Fibroblast of mammary gland (primary cell): ENCODE measurements around the gene GADD45A.
A peak's percentile ranks its signal among the peaks of the same experiment; 100 is the strongest.

ENCODE experiments used
- DNase-seq: peaks from one replicate; pipeline ENCODE4 v3.0.0-alpha.2; 2010; ENCODE audit warnings: low read depth
- H3K4me3 ChIP-seq: 2 replicates; pipeline ENCODE4 v1.5.1; 2011; ENCODE audit warnings: low read depth, mild to moderate bottlenecking, low read length, moderate library complexity; ENCODE audit not compliant: control insufficient read depth
- TF ChIP-seq, protein P1 (sequence below): conservative IDR thresholded peaks from 2 replicates; pipeline ENCODE4 v1.5.1; 2011; ENCODE audit warnings: low read depth, low read length, inconsistent platforms; ENCODE audit not compliant: control insufficient read depth, insufficient read depth

The GADD45A gene

DNA sequence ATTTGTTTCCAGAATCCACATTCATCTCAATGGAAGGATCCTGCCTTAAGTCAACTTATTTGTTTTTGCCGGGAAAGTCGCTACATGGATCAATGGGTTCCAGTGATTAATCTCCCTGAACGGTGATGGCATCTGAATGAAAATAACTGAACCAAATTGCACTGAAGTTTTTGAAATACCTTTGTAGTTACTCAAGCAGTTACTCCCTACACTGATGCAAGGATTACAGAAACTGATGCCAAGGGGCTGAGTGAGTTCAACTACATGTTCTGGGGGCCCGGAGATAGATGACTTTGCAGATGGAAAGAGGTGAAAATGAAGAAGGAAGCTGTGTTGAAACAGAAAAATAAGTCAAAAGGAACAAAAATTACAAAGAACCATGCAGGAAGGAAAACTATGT is 2.6 kb downstream of the GADD45A start:
- peak overlapping the region; percentile 92 for H3K4me3 ChIP-seq
- DNase-seq, result peak; percentile 79
- TF ChIP-seq, protein P1, sequence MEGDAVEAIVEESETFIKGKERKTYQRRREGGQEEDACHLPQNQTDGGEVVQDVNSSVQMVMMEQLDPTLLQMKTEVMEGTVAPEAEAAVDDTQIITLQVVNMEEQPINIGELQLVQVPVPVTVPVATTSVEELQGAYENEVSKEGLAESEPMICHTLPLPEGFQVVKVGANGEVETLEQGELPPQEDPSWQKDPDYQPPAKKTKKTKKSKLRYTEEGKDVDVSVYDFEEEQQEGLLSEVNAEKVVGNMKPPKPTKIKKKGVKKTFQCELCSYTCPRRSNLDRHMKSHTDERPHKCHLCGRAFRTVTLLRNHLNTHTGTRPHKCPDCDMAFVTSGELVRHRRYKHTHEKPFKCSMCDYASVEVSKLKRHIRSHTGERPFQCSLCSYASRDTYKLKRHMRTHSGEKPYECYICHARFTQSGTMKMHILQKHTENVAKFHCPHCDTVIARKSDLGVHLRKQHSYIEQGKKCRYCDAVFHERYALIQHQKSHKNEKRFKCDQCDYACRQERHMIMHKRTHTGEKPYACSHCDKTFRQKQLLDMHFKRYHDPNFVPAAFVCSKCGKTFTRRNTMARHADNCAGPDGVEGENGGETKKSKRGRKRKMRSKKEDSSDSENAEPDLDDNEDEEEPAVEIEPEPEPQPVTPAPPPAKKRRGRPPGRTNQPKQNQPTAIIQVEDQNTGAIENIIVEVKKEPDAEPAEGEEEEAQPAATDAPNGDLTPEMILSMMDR, result no peak

DNA sequence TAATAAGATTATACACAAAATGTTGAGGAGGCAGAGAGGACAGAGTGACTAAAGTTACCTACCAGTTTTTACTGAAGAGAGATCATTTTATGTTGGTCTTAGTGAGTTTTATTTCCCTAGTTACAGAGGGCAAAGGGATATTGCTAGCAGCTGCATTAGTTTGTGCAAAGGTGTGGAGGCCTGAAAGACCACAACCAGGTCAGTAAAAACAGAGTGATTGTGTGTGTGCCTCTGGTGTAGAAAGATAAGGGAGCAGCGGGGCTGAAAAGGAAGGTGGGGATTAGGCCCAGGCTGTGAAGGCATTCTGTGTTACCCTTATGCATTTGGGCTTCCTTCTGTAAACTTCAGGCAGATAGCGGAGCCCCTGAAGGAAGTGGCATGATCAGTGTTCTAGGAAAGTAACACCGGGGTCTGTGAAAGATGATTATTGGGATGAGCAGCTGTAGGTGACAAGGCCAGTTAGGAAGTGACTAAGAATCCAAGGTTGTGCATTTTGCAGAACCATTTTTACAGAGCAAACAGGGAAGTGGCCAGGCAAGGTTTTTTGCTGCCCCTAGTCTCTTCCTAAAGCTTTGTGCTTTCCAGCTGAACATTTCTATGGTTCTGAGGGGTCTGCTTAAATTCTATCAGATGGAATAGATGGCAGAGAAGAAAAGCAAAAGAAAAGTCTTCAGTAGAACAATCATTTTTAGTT is 3.7 kb downstream of the GADD45A start:
- H3K4me3 ChIP-seq, result no peak overlapping the region
- no peak for DNase-seq
- TF ChIP-seq, protein P1, result no peak

DNA sequence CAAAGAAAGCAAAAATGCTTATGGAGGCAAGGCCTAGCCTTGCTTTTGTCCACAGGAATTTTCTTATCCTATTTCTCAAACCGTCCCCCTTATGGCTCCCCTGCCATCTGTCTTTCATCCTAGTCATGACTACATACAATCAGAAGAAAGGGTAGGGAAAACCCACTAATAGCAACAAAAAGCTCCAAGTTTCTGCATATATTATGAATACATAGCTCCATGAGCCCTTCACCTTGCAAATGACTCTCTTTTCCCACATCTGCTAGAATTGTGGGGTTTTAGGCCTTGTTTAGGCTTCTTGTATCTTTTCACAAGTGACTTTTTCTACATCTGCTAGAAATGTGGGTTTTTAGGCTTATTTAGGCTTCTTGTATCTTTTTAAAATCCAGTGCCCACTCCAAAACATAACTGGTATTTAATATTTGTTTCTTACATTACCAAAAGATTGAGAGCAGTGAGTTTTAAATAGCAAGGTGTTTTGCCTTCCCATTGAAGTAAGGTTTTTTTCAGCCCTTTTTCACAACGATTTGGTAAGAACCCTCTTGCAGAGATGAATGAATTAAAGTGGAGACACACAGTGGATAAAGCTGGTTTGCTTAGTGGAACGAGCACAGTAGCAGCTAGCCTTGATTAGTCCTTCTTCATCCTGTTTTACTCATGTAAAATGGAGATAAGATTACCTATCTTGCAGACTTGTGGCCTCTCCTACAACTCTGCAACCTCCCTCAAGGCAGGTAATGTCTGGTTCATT is 4.4 kb downstream of the GADD45A start:
- no peak overlapping the region for H3K4me3 ChIP-seq
- DNase-seq, result no peak
- TF ChIP-seq, protein P1, result no peak

- TF ChIP-seq, protein P1, result no peak
- H3K4me3 ChIP-seq, result no peak overlapping the region
These were observed 5.0 kb downstream of the GADD45A start for GRCh38 chr1:67690018-67690363.

GRCh38 chr1:67690411-67690810 is 5.4 kb downstream of the GADD45A start:
- TF ChIP-seq, protein P1, result no peak
- no peak for DNase-seq
- H3K4me3 ChIP-seq, result no peak overlapping the region

More at GRCh38 chr1:67690018-67690363, 5.0 kb downstream of the GADD45A start:
- DNase-seq, result no peak

DNA sequence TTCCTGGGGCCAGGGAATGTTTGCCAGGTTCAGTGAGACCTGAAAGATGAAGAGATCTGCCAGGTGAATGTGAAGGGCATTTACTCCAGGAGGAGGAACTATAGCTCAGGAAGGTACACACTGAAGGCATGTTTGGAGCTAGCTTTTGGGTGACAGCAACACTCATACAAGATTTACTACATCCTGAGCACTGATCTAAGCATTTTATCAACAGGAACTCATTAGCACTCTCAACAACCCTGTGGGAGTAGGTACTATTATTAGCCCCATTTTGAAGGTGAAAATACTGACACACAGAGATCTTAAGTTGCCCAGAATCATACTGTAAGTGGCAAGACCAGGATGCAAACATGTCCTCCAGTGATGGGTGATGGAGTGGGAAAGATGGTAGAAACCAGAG is 6.7 kb downstream of the GADD45A start:
- H3K4me3 ChIP-seq, result no peak overlapping the region
- TF ChIP-seq, protein P1, result no peak

DNA sequence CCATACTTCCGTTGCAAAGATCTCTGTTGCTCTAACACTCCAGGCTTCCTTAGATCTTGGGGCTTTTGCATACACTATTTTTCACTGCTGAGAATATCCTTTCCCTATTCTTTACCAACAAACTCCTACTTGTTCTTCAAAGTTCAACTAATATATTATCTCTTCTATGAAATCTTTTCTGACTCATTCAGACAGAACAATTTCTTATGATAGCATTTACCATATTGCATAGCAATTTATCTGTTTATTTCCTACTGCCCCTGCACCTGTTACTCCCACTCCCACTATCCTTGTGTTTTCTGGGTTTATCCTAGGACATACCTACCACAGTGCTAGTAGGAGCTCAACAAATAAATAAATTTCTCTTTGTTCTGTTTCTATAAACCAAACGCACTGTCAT is 11.0 kb downstream of the GADD45A start:
- TF ChIP-seq, protein P1, result no peak
- no peak for DNase-seq
- H3K4me3 ChIP-seq, result no peak overlapping the region

More for the DNA sequence above, 6.7 kb downstream of the GADD45A start:
- DNase-seq, result no peak
